Gastroesophageal sphincter (tissue), 4 donors: ENCODE measurements around the gene ZSCAN5A. TPM values are rescaled to one million over a fixed set of nuclear protein-coding genes. Genes with fewer than 3 reads are reported as not detected.

Experiments used
- ATAC-seq: fragments of 150-250 bp; one replicate; pipeline ENCODE4 v1.9.1; 2016; ENCODE audit warnings: mild to moderate bottlenecking, moderate library complexity
- H3K27ac ChIP-seq, 4 donors: fragments of 200-600 bp; sonication (generic) in 3 of 4; 1 replicate in 3 of 4; 2 replicates in 1 of 4; pipeline ENCODE4 v1.5.1; 2016 to 2019
- H3K27me3 ChIP-seq: fragments of 200-600 bp; sonication (generic); one replicate; pipeline ENCODE4 v1.5.1; 2019
- H3K36me3 ChIP-seq, 2 donors: fragments of 200-600 bp; sonication (generic); one replicate each; pipeline ENCODE4 v1.5.1; 2019; ENCODE audit warnings: control low read depth in 1 of 2
- H3K4me1 ChIP-seq, 3 donors: fragments of 200-600 bp; sonication (generic); 1 replicate in 2 of 3; 2 replicates in 1 of 3; pipeline ENCODE4 v1.5.1; 2016 to 2019; ENCODE audit warnings: control low read depth in 2 of 3
- H3K4me3 ChIP-seq, 2 donors: fragments of 200-600 bp; sonication (generic); one replicate each; pipeline ENCODE4 v1.5.1; 2019; ENCODE audit warnings: mild to moderate bottlenecking in 1 of 2, moderate library complexity in 1 of 2
- H3K9me3 ChIP-seq, 3 donors: fragments of 200-600 bp; sonication (generic); one replicate each; pipeline ENCODE4 v1.5.1; 2017 to 2019; ENCODE audit warnings: control low read depth in 2 of 3
- CTCF ChIP-seq, 4 experiments: fragments of 200-600 bp in 2 of 4; fragments of 450-650 bp in 2 of 4; sonication (generic) in 1 of 4; IDR thresholded peaks; one replicate each; pipeline ENCODE4 v1.5.1; 2017 to 2019; ENCODE audit warnings: antibody characterized with exemption in 4 of 4, mild to moderate bottlenecking in 2 of 4, moderate library complexity in 2 of 4
- EP300 ChIP-seq: sonication (generic); formaldehyde crosslinking; IDR thresholded peaks from one replicate; pipeline ENCODE4 v1.6.1; 2017; ENCODE audit warnings: antibody characterized with exemption, mild to moderate bottlenecking
- POLR2A ChIP-seq, 2 donors: fragments of 450-650 bp; IDR thresholded peaks; one replicate each; pipeline ENCODE4 v1.6.1; 2017; ENCODE audit warnings: antibody characterized with exemption in 2 of 2, mild to moderate bottlenecking in 2 of 2, moderate library complexity in 1 of 2
- POLR2AphosphoS5 ChIP-seq: sonication (generic); formaldehyde crosslinking; IDR thresholded peaks from one replicate; pipeline ENCODE4 v1.6.1; 2017; ENCODE audit warnings: antibody characterized with exemption
- WGBS, 2 donors: methylation state at CpG; one replicate each; pipeline ENCODE4 v1.1.5; 2018; ENCODE audit warnings: low coverage in 1 of 2; 5-methylcytosine and 5-hydroxymethylcytosine counted together
- total RNA-seq, 4 donors: library from RNA; depleted of rRNA; stranded (reverse); fragments of >200 nt; gene quantifications; one replicate each; pipeline ENCODE4 v1.1.0, GENCODE V29; 2016

The ZSCAN5A gene
- total RNA-seq, 4 donors from 2014 or later = 3.0 to 6.3 (median 4.0) TPM

GRCh38 chr19:56290104-56290503 is 24.5 kb downstream of the ZSCAN5A start:
- Histone ChIP-seq H3K36me3 (peaks cover 0 to 40% of the 10 kb centered on the region in 2 donors), H3K27me3 (no peaks in the 10 kb centered on the region), H3K27ac (no peak overlapping the region), H3K9me3 (no peaks in the 10 kb centered on the region), H3K4me1 (no peaks in the 10 kb centered on the region), H3K4me3 (no peak overlapping the region)
- no peak for TF ChIP-seq EP300
- no peak for TF ChIP-seq POLR2AphosphoS5
- ATAC-seq = no peak

- Histone ChIP-seq H3K36me3 (peaks cover 0 to 4% of the 10 kb centered on the region in 2 donors), H3K27me3 (no peaks in the 10 kb centered on the region), H3K9me3 (no peaks in the 10 kb centered on the region), H3K4me3 (no peak overlapping the region), H3K27ac (no peak overlapping the region), H3K4me1 (no peaks in the 10 kb centered on the region)
- no peak for TF ChIP-seq POLR2A (IDR thresholded peaks at IDR 0.05)
- TF ChIP-seq CTCF (IDR thresholded peaks at IDR 0.05) = no peak
- no peak for TF ChIP-seq EP300
- TF ChIP-seq POLR2AphosphoS5 = no peak
- ATAC-seq = no peak
- 85 to 97% methylated on average over 2 to 3 of the region's 3 CpGs for WGBS, 2 donors
Observed at GRCh38 chr19:56284746-56285145, 29.9 kb downstream of the ZSCAN5A start.

DNA sequence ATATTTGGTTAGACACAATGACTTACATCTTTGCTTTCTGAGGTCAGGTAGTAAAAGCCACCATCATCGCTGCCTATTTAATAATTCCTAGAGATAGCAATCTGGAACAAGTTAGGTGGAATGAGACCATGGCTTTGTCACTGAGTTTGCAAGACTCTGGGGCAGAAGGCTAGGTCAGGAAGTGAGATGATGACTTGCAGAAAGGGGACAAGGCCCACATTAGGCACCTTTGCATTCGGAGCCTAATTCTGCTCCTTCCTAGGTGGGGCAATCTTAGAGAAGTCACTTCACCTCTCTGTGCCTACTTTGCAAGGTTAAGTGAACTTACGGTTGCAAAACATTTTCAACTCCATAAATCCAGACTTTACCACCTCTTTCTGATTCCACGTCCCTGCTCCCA is 31.8 kb downstream of the ZSCAN5A start:
- Histone ChIP-seq H3K4me1 (no peaks in the 10 kb centered on the region), H3K27me3 (no peaks in the 10 kb centered on the region), H3K36me3 (peaks cover 0 to 4% of the 10 kb centered on the region in 2 donors), H3K9me3 (no peaks in the 10 kb centered on the region), H3K4me3 (no peak overlapping the region), H3K27ac (no peak overlapping the region)
- TF ChIP-seq EP300 = no peak
- no peak for TF ChIP-seq CTCF (IDR thresholded peaks at IDR 0.05)
- no peak for TF ChIP-seq POLR2A (IDR thresholded peaks at IDR 0.05)
- no peak for TF ChIP-seq POLR2AphosphoS5
- 91 to 94% methylated on average over 2 to 3 of the region's 4 CpGs for WGBS, 2 donors
- ATAC-seq = no peak

GRCh38 chr19:56273563-56274117 is 41.0 kb downstream of the ZSCAN5A start:
- TF ChIP-seq POLR2A (IDR thresholded peaks at IDR 0.05) = no peak
- no peak for TF ChIP-seq CTCF (IDR thresholded peaks at IDR 0.05)
- TF ChIP-seq POLR2AphosphoS5 = no peak
- no peak for TF ChIP-seq EP300
- Histone ChIP-seq H3K9me3 (no peaks in the 10 kb centered on the region), H3K36me3 (peaks cover 0 to 7% of the 10 kb centered on the region in 2 donors), H3K4me3 (no peak overlapping the region), H3K4me1 (no peaks in the 10 kb centered on the region), H3K27ac (no peak overlapping the region), H3K27me3 (no peaks in the 10 kb centered on the region)
- WGBS, 2 donors = 31 to 52% methylated on average over 4 to 6 of the region's 6 CpGs
- no peak for ATAC-seq

GRCh38 chr19:56272161-56272798 is 42.4 kb downstream of the ZSCAN5A start, which contains the start of gene EDDM13:
Gene EDDM13 (plus strand): TSS chr19:56272748. CDS start chr19:56272835, 87 bp downstream.
- Histone ChIP-seq H3K4me3 (no peak within 1 kb of the TSS), H3K27ac (no peak within 1 kb of the TSS), H3K4me1 (no peaks in the 10 kb centered on the region), H3K9me3 (no peaks in the 10 kb centered on the region), H3K36me3 (peaks cover 0 to 4% of the 10 kb centered on the region in 2 donors), H3K27me3 (no peaks in the 10 kb centered on the region)
- no peak for TF ChIP-seq POLR2AphosphoS5
- no peak for TF ChIP-seq CTCF (IDR thresholded peaks at IDR 0.05)
- no peak for TF ChIP-seq POLR2A (IDR thresholded peaks at IDR 0.05)
- TF ChIP-seq EP300 = no peak
- WGBS, 2 donors = 82 to 87% methylated on average over 5 to 6 of the region's 6 CpGs
- ATAC-seq = no peak
